GM12891 (cell line): ENCODE results near the gene GLCCI1.

Source experiments
- DNase-seq: peaks from one replicate; pipeline ENCODE4 v3.0.0; 2011; ENCODE audit warnings: low spot score; ENCODE audit not compliant: insufficient read length
- FAIRE-seq: peaks from 2 replicates; lab custom pipeline; 2011; peaks lifted over from hg19 to GRCh38; lab: Jason Lieb, UNC
- PAX5 ChIP-seq: IDR thresholded peaks from 2 replicates; pipeline ENCODE4 v1.6.1; 2011; ENCODE audit warnings: low read length, moderate library complexity, mild to moderate bottlenecking; ENCODE audit not compliant: insufficient read depth, severe bottlenecking
- POLR2A ChIP-seq: IDR thresholded peaks from 2 replicates; pipeline ENCODE4 v1.6.1; 2011; ENCODE audit warnings: low read depth, low read length, control low read depth
- POLR2AphosphoS5 ChIP-seq: IDR thresholded peaks from 2 replicates; pipeline ENCODE4 v1.6.1; 2011; ENCODE audit warnings: low read depth, low read length, control low read depth
- POU2F2 ChIP-seq: IDR thresholded peaks from 2 replicates; pipeline ENCODE4 v1.6.1; 2011; ENCODE audit warnings: low read depth, mild to moderate bottlenecking, control low read depth, low read length, moderate library complexity
- SPI1 ChIP-seq: IDR thresholded peaks from 2 replicates; pipeline ENCODE4 v1.6.1; 2011; ENCODE audit warnings: low read depth, low read length, control low read depth
- TAF1 ChIP-seq: IDR thresholded peaks from 2 replicates; pipeline ENCODE4 v1.6.1; 2011; ENCODE audit warnings: low read depth, low read length, control low read depth

GLCCI1 gene

GRCh38 chr7:8105449-8106095 lies 137.0 kb downstream of the GLCCI1 start:
- TF ChIP-seq POLR2A, result no peak
- no peak for TF ChIP-seq POLR2AphosphoS5
- TF ChIP-seq POU2F2, result no peak
- TF ChIP-seq SPI1, result no peak
- no peak for TF ChIP-seq PAX5
- TF ChIP-seq TAF1, result no peak
- DNase-seq (no peak), FAIRE-seq (no peak)

- no peak for TF ChIP-seq POLR2AphosphoS5
- TF ChIP-seq SPI1, result no peak
- no peak for TF ChIP-seq POLR2A
- no peak for TF ChIP-seq PAX5
- TF ChIP-seq POU2F2, result no peak
- TF ChIP-seq TAF1, result no peak
- DNase-seq, result no peak
- FAIRE-seq, result no peak
These were observed 140.8 kb downstream of the GLCCI1 start for GRCh38 chr7:8109196-8110022.

GRCh38 chr7:8111282-8111960 lies 142.8 kb downstream of the GLCCI1 start:
- no peak for FAIRE-seq
- TF ChIP-seq POLR2AphosphoS5 (no peak), TAF1 (no peak), PAX5 (no peak)
- DNase-seq, result no peak

- no peak for FAIRE-seq
- no peak for DNase-seq
- TF ChIP-seq POU2F2, result no peak
- no peak for TF ChIP-seq TAF1
- no peak for TF ChIP-seq SPI1
- TF ChIP-seq PAX5, result no peak
- no peak for TF ChIP-seq POLR2AphosphoS5
- no peak for TF ChIP-seq POLR2A
These were observed 144.1 kb downstream of the GLCCI1 start for GRCh38 chr7:8112685-8113084.

GRCh38 chr7:8113184-8113583 lies 144.6 kb downstream of the GLCCI1 start:
- TF ChIP-seq POLR2AphosphoS5 (no peak), TAF1 (no peak), POLR2A (no peak), POU2F2 (no peak), SPI1 (no peak), PAX5 (no peak)
- DNase-seq, result no peak
- peak; percentile 50 for FAIRE-seq

- no peak for DNase-seq
- FAIRE-seq, result no peak
- TF ChIP-seq POLR2A, result no peak
- no peak for TF ChIP-seq POLR2AphosphoS5
- no peak for TF ChIP-seq SPI1
- TF ChIP-seq TAF1, result no peak
- TF ChIP-seq POU2F2, result no peak
- no peak for TF ChIP-seq PAX5
These were observed 145.6 kb downstream of the GLCCI1 start for GRCh38 chr7:8114175-8114574.

- peak; percentile 74; the same call in 1 of the 2 replicates for TF ChIP-seq POU2F2
- TF ChIP-seq PAX5, result no peak
- TF ChIP-seq POLR2AphosphoS5, result no peak
- peak; percentile 18; the same call in 1 of the 2 replicates for TF ChIP-seq SPI1
- TF ChIP-seq TAF1, result 0 out of 2 replicates have a peak, but pooled peaks have one; percentile 33
- no peak for TF ChIP-seq POLR2A
- peak; percentile 94 for FAIRE-seq
- peak; percentile 29 for DNase-seq
These were observed 147.2 kb downstream of the GLCCI1 start for GRCh38 chr7:8115547-8116402.

GRCh38 chr7:8117195-8117594 lies 148.6 kb downstream of the GLCCI1 start:
- DNase-seq (no peak), FAIRE-seq (peak; percentile 66)
- TF ChIP-seq SPI1 (no peak), PAX5 (no peak), POLR2A (no peak), TAF1 (no peak), POU2F2 (no peak), POLR2AphosphoS5 (no peak)

- no peak for DNase-seq
- FAIRE-seq, result no peak
- TF ChIP-seq POU2F2 (no peak), POLR2A (no peak), SPI1 (no peak), POLR2AphosphoS5 (no peak), TAF1 (no peak), PAX5 (no peak)
These were observed 150.7 kb downstream of the GLCCI1 start for GRCh38 chr7:8119262-8119661.
